Endometrial microvascular endothelial cells (primary cell): ENCODE data around the gene MYO19. TPM values are rescaled to one million over a fixed set of nuclear protein-coding genes. Genes with fewer than 3 reads are reported as not detected.
"Not testable (repeated sequence)": the region's sequence is repeated elsewhere in the genome, so short reads cannot be mapped to it uniquely, and the experiment has no call there.

Source experiments
- in situ Hi-C: cut with HindIII; loops from 2 replicates; pipeline ENCODE4 v1.10.0; 2017; ENCODE audit warnings: low sequenced_read_pairs, low pct_unique_long_range_greater_than_20kb; ENCODE audit errors: inconsistent ontology term
- total RNA-seq: library from RNA; depleted of rRNA; stranded (reverse); fragments of >200 nt; gene quantifications from one replicate; pipeline ENCODE4 v1.2.3, GENCODE V29; 2015; ENCODE audit errors: inconsistent ontology term

MYO19 gene
- total RNA-seq, 1 donor from 2014 or later = 79.4 TPM

DNA sequence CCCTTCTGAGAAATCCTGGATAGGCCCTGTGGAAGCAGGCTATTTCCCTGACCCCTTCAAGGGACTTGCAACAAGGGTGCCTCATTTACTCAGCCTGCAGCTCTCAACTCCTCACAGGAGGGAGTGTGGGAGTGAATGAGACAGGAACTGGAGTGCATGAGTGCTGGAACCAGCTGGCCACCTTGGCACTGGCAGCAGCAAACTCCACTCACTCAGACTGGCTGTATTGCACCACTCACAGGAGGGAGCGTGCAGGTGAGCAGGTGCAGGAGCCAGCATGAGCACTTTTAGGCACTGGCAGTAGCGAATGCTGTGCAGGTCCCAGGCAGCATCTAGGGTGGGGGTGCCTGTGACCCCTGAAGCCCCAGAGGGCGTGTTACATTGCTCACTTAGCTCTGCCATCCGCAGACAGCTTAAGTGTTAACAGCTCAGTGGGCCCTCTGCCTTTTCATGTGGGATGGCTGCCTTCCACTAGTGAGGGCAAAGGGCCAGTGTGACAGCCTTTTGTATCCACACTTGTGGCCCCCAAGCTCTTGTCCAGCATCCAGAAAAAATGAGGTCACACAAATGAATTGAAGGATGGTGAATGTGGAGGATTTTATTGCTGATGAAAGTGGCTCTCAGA, 59.2 kb downstream of the MYO19 start:
- in situ Hi-C loops = no loop called here

DNA sequence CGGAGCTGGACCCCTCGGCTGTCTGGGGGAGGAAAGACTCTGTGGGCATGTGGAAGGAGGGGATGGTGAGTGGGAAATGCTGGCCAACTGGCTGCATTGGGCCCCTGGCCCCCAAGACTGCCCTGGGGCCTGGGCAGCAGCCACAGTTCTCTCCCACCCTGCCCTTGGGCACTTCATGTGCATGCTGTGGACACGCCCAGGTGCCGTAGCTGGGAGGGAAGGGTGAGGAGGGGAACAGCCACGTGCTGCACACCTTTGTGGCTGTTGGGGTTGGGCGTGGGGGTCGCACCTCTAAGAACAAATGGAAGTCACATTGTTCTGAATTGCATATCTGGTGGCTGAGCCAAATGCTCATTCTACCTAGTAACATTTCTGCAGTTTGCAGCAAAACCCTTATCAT, 60.1 kb downstream of the MYO19 start:
- in situ Hi-C loops = no loop called here

DNA sequence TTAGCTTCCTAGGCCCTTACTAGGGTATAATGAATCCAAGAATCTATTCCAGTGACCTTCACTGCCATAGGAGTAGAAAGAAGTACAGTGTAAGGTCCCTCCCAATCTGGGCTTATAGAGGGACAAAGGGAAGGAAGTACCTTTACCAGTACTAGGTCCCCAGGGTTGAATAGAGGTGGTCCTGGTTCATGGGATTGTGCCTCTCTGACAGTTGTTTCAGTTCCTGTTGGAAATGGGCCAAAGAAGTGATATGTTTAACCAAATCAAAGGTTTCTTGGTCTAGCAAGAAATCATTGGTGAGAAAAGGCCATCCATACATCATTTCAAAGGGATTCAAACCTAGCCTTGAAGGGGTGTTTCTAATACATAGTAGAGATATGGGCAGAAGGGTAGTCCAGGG, 64.2 kb downstream of the MYO19 start:
- in situ Hi-C loops = no loop called here

DNA sequence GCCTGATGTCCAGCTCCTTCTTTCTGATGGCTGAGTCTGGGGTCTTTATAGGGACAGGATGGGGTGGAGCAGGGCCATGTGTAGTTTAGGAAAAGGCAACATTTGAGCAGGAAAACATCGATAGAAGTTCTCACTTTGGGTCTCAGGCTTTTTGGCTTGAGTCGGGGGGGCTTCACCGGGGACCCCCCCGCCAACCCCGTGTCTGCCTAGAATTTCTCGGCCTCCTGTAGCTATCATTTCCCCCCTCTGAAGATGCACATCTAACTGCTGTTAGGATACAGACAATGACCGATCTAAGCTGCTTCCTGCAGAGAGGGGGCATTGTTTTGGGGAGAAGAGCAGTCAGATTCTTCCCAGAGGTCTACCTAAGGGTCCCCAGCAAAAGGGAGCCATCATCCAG, 64.9 kb downstream of the MYO19 start:
- in situ Hi-C loops = no loop called here

DNA sequence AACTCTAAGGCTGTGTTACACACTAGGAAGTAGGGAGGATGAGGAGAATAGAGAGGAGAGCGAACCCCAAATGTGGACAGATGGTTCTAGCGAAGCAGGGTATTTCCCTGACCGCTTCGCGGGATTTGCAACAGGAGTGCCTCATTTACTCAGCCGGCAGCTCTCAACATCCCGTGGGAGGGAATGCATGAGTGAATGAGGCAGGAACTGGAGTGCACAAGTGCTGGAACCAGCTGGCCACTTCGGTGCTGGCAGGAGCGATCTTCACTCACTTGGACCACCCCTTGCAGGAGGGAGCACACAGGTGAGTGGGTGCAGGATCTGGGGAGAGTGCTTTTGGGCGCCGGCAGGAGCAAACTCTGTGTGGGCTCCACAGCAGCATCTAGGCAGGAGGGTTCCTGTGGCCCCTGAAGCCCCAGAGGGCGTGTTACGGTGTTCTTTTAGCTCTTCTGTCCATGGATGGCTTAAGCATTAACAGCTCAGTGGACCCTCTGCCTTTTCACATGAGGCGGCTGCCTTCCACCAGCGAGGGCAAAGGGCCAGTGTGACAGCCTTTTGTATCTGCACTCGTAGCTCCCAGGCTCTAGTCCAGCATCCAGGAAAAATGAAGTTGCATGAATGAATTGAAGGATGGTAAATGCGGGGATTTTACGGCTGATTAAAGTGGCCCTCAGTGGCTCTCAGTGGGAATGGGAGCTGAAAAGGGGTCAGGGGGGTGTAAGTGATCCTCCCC, 65.6 kb downstream of the MYO19 start:
- in situ Hi-C loops = no loop called here

DNA sequence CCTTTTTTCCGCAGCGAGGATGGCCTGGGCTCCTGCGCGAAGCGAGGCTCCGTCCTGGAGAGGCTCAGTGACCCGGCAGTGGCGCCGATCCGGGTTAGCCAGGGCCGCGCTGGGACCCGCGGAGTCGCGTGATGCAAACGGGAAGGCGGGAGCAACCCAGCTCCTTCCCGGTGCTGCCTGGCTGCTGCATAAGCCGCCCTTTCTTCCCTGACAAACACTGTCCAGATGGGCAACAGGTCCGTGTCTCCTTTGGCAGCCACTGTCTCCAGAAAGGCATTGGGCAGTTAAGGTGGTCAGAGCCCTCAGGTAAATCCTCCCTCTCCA, 69.9 kb downstream of the MYO19 start:
- in situ Hi-C loops = no loop called here

DNA sequence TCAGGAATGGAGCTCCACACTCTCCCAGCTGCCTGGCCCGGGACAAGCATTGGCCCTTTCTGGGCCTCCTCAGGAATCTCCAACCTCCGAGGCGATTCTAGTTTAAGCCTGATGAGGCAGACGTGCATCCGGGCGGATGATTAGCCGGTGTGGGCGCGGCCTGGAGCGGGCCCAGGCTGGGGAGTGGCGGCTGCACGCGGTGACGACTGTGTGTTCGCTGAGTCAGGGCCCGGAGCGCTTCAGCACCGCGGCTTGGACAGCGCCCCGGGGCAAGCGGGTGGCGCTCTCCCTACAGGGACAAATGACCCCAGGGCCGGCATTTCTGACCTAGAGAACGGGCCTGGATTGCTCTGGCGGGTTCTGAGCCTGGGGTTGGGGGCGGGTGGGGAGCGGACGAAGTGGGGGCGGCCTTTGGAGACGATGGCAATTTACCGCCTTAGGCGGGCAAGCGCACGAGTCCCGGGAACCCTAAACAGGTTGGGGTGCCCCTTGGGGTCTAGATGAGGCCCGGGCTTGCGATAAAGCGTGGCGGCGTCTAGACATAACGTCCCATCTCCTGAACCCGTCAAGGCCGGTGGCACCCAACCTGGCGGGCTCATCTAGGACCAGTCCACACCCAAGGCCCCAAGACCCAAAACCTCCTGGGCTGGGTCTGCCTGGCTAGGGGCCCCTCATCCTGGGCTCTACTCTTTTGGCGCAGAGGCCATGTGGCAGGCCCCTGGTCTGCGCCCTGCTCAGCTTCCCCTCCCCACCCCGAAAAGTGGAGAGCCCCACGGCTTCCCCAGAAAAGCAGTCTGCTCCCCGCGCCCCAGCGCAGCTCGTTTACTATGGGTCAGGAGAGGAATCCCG, 70.5 kb downstream of the MYO19 start:
- in situ Hi-C loops = no loop called here

DNA sequence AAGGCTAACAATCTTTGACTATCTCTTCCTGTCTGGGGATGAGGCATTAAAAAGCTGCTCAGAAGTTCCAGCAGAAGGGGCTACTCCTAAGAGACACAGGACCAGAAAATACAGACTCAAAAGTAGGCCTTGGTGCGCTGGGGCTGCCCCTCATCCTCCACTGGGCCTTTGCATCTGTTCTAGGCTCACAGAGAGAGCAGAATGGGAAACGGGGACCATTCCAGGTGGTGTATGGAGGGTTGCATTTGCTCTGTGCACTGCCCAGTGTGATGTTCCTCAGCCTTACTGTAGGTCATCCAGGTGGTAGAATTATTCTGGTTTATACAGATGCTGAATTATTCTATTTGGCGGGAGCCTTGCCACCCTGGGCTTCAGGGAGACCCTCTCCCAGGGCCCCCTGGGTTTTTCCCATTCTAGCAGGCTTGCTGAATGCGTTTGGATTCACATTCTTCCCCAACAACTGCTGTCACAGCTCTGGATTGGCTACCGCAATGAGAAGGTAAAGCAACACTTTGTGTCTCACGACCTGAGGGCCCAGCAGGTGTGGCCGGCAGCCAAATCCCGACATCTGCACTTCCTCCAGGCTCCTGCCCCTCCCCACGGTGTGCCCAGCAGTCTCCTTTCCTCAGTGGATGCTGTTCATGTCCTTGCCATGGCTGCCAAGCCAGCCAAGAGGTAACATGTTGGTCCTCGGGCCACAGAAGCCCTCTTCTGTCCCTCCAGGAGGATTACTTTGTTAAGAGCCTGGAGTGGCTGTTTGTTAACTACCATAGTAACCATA, 73.1 kb downstream of the MYO19 start:
- in situ Hi-C loops = no loop called here

DNA sequence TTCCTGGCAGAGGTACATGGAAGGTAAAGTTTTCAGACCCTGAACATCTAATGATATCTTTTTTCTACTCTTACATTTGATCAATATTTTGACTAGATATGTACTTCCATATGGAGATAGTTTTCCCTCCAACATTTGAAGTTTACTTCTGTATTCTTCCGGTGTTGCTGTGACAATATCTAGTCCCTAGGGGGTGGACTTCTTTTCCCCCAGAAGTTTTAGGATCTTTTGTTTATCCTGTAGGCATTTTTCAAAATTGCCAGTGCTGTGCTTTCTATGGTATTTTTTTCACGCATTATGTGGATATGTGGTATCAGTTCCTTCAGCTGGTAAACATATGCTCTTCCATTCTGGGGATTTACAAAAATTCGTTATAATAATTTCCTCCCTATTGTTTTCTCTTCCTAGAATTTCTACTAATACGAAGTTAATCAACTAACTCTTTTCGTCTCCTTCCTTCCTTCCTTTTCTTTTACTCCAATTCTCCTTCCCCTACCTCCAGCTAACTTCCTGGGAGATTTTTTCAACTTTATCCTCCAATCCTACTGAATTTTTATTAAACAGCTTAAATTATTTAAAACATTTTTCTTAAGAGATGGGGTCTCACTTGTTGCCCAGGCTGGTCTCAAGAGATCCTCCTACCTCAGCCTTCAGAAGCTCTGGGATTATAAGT, 74.3 kb downstream of the MYO19 start:
- in situ Hi-C loops = no loop called here

DNA sequence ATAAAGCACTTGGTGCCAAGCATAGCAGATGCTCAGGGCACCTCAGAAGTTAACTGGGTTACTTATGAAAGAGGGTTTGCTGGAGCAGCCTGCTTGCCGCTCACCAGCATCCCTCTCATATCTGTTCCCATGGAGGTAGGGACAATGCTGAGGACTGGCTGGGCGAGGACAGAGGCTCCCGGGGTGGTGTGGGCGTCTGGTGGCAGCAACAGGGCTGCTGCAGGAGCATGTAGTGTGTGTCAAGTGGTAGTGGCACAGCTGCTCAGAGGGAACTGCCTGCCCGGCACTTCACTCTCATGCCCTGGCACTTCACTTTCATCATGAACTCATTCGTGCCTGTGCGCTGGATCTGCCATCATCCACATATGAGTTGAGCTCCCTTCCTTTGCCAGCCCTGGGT, 75.1 kb downstream of the MYO19 start:
- in situ Hi-C loops = no loop called here

DNA sequence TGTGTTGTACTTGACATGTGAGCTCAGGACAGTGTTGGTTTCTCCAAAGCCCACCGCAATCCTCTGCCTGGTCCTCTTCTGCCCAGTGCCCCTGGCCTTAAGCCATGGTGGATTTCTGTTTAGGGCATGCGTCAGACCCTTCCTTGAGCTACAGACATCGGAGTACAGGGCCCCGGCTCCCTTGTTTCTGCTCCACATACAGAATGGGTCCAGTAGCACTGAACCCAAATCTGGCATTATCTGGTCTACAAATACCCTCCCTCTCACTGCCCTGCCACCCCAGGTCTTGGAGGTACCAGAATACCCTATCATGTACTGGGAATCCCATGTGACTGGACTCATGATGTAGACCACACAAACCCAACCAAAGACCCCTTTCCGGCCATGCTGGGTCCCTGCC, 75.6 kb downstream of the MYO19 start:
- in situ Hi-C loops = no loop called here

DNA sequence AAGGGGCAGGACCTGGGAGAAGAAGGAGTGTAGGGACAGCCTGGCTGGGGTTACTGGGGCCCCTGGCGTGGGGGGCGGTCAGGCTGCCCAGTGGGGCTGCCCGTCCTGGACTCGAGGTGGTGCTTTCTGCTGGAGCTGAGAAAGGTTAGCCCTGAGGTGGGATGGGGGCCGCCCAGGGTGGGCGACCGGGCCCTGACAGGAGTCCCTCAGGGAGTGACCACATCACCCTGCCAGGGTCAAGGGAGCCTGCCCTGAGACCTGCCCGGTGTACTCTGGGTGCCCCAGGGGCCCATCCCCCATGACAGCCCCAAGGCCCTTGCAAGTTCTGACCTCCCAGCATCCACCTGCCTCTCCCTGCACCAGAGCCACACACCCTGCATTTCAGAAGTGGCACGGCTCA, 77.0 kb downstream of the MYO19 start:
- in situ Hi-C loops = not testable (repeated sequence)

DNA sequence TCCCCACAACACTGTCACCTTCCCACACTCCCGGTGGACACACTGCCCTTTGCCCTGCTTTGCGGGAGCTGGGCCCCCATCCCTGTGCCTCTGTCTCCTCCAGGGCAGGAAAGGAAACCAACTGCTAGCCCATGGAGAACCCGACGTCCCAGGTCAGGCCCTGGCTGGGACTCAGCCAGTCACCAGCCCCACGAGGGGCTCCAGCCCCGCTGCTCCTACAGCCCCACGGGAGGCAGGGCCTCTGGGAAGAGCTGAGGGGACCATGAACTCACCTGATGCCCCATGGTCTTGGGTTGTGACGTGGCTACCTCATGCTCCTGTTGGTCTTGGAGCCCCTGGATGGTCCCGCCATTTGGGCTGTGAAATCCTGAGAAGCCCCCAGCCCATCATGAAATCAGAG, 81.8 kb downstream of the MYO19 start:
- in situ Hi-C loops = not testable (repeated sequence)

DNA sequence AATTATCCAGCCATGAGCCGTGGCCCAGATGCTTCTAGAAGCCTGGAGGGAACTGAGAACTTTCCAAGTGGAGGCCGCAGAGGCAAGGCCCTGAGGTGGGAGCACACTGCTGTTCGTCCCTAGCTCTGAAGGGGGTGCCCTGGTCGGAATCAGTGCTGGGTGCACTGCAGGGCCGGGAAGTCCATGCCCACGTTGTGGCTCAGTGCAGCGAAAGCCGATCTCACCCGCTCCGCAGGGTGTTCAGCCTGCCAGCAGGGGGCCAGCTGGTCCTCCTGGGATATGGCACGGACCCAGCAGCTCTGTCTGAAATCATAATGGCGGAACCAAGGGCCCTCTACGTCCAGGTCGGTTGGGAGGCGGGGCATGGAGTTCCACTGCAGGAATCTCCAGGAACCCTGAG, 84.7 kb downstream of the MYO19 start:
- in situ Hi-C loops = not testable (repeated sequence)

Other genes starting within 250 kb of the MYO19 start
- gene TBC1D3G, start 211.0 kb downstream of the MYO19 start, total RNA-seq = not detected
- gene TBC1D3H, start 146.4 kb downstream of the MYO19 start, total RNA-seq = not detected
- gene ZNHIT3, start 48.2 kb downstream of the MYO19 start, total RNA-seq = 44.6 TPM
- 32.1 TPM for gene PIGW, start 119 bp upstream of the MYO19 start, total RNA-seq
- gene GGNBP2, start 10.1 kb upstream of the MYO19 start, total RNA-seq = 19.8 TPM
- 8.5 TPM for gene DHRS11, start 57.0 kb upstream of the MYO19 start, total RNA-seq
- 6.9 TPM for gene MRM1, start 66.7 kb upstream of the MYO19 start, total RNA-seq